PFSK-1 (cell line): Measurements from ENCODE around the gene SH3RF1.

Source experiments
- FOXP2 ChIP-seq: optimal IDR thresholded peaks from 2 replicates; pipeline ENCODE3; 2011; ENCODE audit warnings: borderline replicate concordance, control low read depth, inconsistent platforms; ENCODE audit not compliant: insufficient read depth; ENCODE audit errors: extremely low read length, extremely low read depth
- POLR2AphosphoS5 ChIP-seq: IDR thresholded peaks from 2 replicates; pipeline ENCODE4 v1.6.1; 2012; ENCODE audit warnings: low read depth, mild to moderate bottlenecking, control low read depth, low read length, moderate library complexity
- REST ChIP-seq, 2 experiments: IDR thresholded peaks; 2 replicates each; pipeline versions ENCODE4 v1.6.1 to v1.8.0; 2011 to 2012; ENCODE audit warnings: low read depth in 2 of 2, low read length in 2 of 2, control low read depth in 1 of 2, inconsistent platforms in 1 of 2, mild to moderate bottlenecking in 1 of 2, moderate library complexity in 1 of 2; ENCODE audit not compliant: insufficient read depth in 1 of 2
- SIN3A ChIP-seq: IDR thresholded peaks from 2 replicates; pipeline ENCODE4 v1.6.1; 2012; ENCODE audit warnings: mild to moderate bottlenecking, low read length, moderate library complexity, borderline replicate concordance; ENCODE audit not compliant: insufficient read depth
- TAF1 ChIP-seq: IDR thresholded peaks from 2 replicates; pipeline ENCODE4 v1.6.1; 2012; ENCODE audit warnings: low read length, control low read depth, borderline replicate concordance; ENCODE audit not compliant: insufficient read depth

The SH3RF1 gene

DNA sequence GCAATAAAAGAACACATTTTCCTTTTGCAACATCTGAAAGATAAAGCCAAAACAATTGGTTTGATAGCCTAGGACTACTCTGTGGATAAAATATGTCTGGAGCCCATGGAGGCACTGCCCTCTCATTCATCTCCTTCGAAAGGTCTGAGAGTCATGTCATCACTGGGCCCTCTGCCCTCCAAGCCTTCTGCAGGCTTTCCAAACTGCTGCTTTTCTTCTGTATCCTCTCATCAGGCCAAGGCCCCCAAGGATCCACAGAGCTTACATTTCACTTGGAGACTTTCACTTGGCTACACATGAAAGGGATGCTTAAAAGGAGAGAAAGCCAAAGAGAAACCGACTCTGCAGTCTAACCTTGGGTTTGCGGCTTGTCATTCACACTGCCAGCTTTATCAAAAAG lies 109.9 kb downstream of the SH3RF1 start:
- TF ChIP-seq SIN3A (no peak), POLR2AphosphoS5 (no peak), REST (IDR thresholded peaks at IDR 0.05; ENCODE audit: insufficient read depth in 1 of 2, low read depth in 2 of 2, low read length in 2 of 2) (no peak), FOXP2 (no peak), TAF1 (no peak)

- TF ChIP-seq SIN3A (no peak), FOXP2 (no peak), TAF1 (no peak), REST (IDR thresholded peaks at IDR 0.05; ENCODE audit: insufficient read depth in 1 of 2, low read depth in 2 of 2, low read length in 2 of 2) (no peak), POLR2AphosphoS5 (no peak)
Measured at GRCh38 chr4:169159624-169160171, 111.1 kb downstream of the SH3RF1 start.

DNA sequence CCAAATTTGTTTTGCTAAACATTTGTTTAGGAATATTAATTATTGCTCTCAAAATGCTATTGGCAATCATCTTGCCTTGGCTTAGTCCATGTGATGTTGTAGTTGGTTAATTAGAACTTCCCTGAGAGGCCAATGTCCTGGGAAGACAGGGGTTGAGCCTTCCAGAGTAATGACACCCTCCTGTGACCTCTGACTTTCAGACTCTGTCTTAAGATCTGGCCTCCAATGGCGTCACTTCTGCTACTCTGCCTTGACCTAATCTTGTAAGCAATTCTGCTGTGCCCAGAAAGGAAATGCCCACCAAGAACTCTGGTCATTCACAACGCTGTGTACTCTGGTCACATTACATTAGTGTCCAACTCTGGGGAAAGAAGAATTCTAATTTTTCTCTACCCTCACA lies 111.9 kb downstream of the SH3RF1 start:
- no peak for TF ChIP-seq SIN3A

- TF ChIP-seq POLR2AphosphoS5 (no peak), TAF1 (no peak), FOXP2 (no peak), SIN3A (no peak), REST (IDR thresholded peaks at IDR 0.05; ENCODE audit: insufficient read depth in 1 of 2, low read depth in 2 of 2, low read length in 2 of 2) (no peak)
Measured at GRCh38 chr4:169158046-169158445, 112.7 kb downstream of the SH3RF1 start.

GRCh38 chr4:169156392-169156791 lies 114.4 kb downstream of the SH3RF1 start:
- TF ChIP-seq FOXP2 = no peak

DNA sequence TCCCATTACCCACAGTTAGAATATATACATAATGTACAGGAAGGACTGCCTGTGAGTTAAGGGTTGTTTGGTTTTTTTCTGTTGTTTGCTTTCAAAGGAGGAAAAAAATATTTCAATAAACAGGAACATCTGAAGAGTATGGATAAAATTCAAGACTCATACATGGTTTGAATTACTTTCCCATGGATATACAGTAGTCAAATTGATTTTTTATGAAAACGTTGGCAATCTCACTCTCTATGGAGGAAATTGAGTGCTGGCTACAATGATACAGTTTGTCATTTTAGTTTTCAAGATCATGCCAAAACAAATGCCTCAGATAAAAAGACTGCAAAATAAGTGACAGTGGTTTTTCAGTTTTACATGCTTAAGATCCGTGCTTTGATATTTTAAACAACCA lies 116.6 kb downstream of the SH3RF1 start:
- no peak for TF ChIP-seq POLR2AphosphoS5
- no peak for TF ChIP-seq TAF1
- TF ChIP-seq FOXP2 = no peak
- no peak for TF ChIP-seq REST (IDR thresholded peaks at IDR 0.05; ENCODE audit: insufficient read depth in 1 of 2, low read depth in 2 of 2, low read length in 2 of 2)
- TF ChIP-seq SIN3A = no peak
